HEK293T (cell line): ENCODE data around the gene JAKMIP2.

Experiments used
- ARNT ChIP-seq: fragments of 450-650 bp; IDR thresholded peaks from 2 replicates; pipeline ENCODE4 v1.6.1; 2017; ENCODE audit warnings: mild to moderate bottlenecking
- BHLHE40 ChIP-seq: fragments of 450-650 bp; IDR thresholded peaks from 2 replicates; pipeline ENCODE4 v1.6.1; 2016; ENCODE audit warnings: mild to moderate bottlenecking, moderate library complexity, borderline replicate concordance
- FOXA1 ChIP-seq: fragments of 450-650 bp; IDR thresholded peaks from 2 replicates; pipeline ENCODE4 v1.6.1; 2016; ENCODE audit warnings: mild to moderate bottlenecking
- FOXK2 ChIP-seq: fragments of 450-650 bp; IDR thresholded peaks from 2 replicates; pipeline ENCODE4 v1.6.1; 2016; ENCODE audit warnings: mild to moderate bottlenecking
- HDGF ChIP-seq: fragments of 450-650 bp; IDR thresholded peaks from 2 replicates; pipeline ENCODE4 v1.6.1; 2017; ENCODE audit warnings: antibody characterized with exemption, borderline replicate concordance
- LEF1 ChIP-seq: fragments of 450-650 bp; IDR thresholded peaks from 2 replicates; pipeline ENCODE4 v1.6.1; 2017; ENCODE audit warnings: mild to moderate bottlenecking, borderline replicate concordance
- SP1 ChIP-seq: fragments of 450-650 bp; IDR thresholded peaks from 2 replicates; pipeline ENCODE4 v1.6.1; 2017
- SUZ12 ChIP-seq: fragments of 450-650 bp; IDR thresholded peaks from 2 replicates; pipeline ENCODE4 v1.6.1; 2016; ENCODE audit warnings: mild to moderate bottlenecking
- TARDBP ChIP-seq: fragments of 450-650 bp; IDR thresholded peaks from 2 replicates; pipeline ENCODE4 v1.6.1; 2016
- ZNF384 ChIP-seq: fragments of 450-650 bp; IDR thresholded peaks from 2 replicates; pipeline ENCODE4 v1.6.1; 2016
- TF ChIP-seq, protein P1 (sequence below): fragments of 450-650 bp; IDR thresholded peaks from 2 replicates; pipeline ENCODE4 v1.6.1; 2016

DNA sequence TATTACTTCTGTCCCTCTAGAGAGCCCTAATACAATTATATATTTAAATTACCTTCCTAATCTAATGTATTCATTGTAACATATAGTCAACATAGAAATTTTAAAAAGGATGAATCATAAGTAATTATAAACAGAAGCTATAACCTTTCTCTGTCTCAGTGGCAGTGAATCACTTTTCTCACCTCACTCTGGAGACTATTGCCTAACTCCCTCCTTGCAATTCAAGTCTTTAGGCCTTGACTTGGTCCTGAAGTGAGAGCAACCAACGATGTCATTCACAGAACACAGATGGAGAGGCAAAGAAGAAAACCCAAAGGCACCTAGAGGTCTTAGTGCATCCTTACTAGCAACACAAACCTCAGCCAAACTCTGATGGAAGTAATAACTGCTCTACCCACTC is 139.4 kb downstream of the JAKMIP2 start:
- TF ChIP-seq LEF1 (no peak), SUZ12 (no peak), SP1 (no peak), BHLHE40 (no peak), HDGF (no peak), FOXK2 (no peak), ARNT (no peak), ZNF384 (no peak), FOXA1 (no peak), TARDBP (no peak)
- TF ChIP-seq, protein P1, sequence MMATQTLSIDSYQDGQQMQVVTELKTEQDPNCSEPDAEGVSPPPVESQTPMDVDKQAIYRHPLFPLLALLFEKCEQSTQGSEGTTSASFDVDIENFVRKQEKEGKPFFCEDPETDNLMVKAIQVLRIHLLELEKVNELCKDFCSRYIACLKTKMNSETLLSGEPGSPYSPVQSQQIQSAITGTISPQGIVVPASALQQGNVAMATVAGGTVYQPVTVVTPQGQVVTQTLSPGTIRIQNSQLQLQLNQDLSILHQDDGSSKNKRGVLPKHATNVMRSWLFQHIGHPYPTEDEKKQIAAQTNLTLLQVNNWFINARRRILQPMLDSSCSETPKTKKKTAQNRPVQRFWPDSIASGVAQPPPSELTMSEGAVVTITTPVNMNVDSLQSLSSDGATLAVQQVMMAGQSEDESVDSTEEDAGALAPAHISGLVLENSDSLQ, result no peak
